CD4-positive, alpha-beta T cell treated with Interleukin-10 for 1 hour (primary cell): Measurements from ENCODE around the gene SLC9A4.

Source experiments
- DNase-seq: peaks from one replicate; pipeline ENCODE4 v3.0.0-alpha.2; 2020

Gene SLC9A4

GRCh38 chr2:102473020-102473419 is at the start of gene SLC9A4:
SLC9A4 (plus strand) TSS chr2:102473226; CDS start chr2:102473760, 534 bp downstream.
- peak; percentile 48 for DNase-seq

GRCh38 chr2:102423368-102423767 is 49.7 kb upstream of the SLC9A4 start:
- no peak for DNase-seq

GRCh38 chr2:102424754-102425153 is 48.3 kb upstream of the SLC9A4 start:
- DNase-seq, result no peak

- no peak for DNase-seq
Measured at GRCh38 chr2:102425441-102426132, 47.4 kb upstream of the SLC9A4 start.

- DNase-seq, result no peak
Measured at GRCh38 chr2:102427249-102427648, 45.8 kb upstream of the SLC9A4 start.

- DNase-seq, result no peak
Measured at GRCh38 chr2:102428573-102428972, 44.5 kb upstream of the SLC9A4 start.

GRCh38 chr2:102432386-102432785 is 40.6 kb upstream of the SLC9A4 start:
- no peak for DNase-seq

GRCh38 chr2:102433973-102434654 is 38.9 kb upstream of the SLC9A4 start:
- DNase-seq, result no peak

- no peak for DNase-seq
Measured at GRCh38 chr2:102434655-102435381, 38.2 kb upstream of the SLC9A4 start.

- no peak for DNase-seq
Measured at GRCh38 chr2:102435741-102436140, 37.3 kb upstream of the SLC9A4 start.

- peak; percentile 28 for DNase-seq
Measured at GRCh38 chr2:102436323-102436722, 36.7 kb upstream of the SLC9A4 start.

GRCh38 chr2:102437122-102437521 is 35.9 kb upstream of the SLC9A4 start:
- no peak for DNase-seq

GRCh38 chr2:102438111-102438510 is 34.9 kb upstream of the SLC9A4 start:
- no peak for DNase-seq

GRCh38 chr2:102438578-102438977 is 34.4 kb upstream of the SLC9A4 start:
- DNase-seq, result no peak

GRCh38 chr2:102439065-102439695 is 33.8 kb upstream of the SLC9A4 start:
- DNase-seq, result no peak

GRCh38 chr2:102442967-102443828 is 29.8 kb upstream of the SLC9A4 start:
- DNase-seq, result peak; percentile 70

GRCh38 chr2:102444233-102444632 is 28.8 kb upstream of the SLC9A4 start:
- DNase-seq, result no peak

- DNase-seq, result no peak
Measured at GRCh38 chr2:102446936-102447335, 26.1 kb upstream of the SLC9A4 start.

- peak; percentile 68 for DNase-seq
Measured at GRCh38 chr2:102449370-102449974, 23.6 kb upstream of the SLC9A4 start.

- DNase-seq, result no peak
Measured at GRCh38 chr2:102451968-102452367, 21.1 kb upstream of the SLC9A4 start.

- DNase-seq, result no peak
Measured at GRCh38 chr2:102453501-102453900, 19.5 kb upstream of the SLC9A4 start.
